Measurements from ENCODE around the gene NDUFB1.

DNA sequence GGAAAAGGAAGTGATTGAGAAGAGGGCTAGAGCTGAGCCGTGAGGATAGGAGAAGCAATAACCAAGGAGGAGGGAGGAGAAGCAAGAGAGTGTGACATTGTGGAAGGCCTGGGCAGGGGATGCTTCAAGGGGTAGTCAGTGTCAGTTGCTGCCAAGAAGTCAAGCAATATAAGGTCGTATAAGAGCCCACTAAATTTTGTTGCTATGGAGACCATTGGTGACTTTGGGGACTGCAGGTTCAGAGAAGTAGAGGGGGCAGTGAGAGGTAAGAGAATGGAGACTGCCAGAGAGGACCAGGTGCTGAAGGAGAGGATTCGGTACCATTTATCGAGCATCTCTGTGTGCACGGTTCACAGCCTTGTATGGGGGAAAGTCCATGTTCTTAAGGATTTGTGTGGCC lies 12.0 kb downstream of the NDUFB1 start:
- TF ChIP-seq, protein P1, sequence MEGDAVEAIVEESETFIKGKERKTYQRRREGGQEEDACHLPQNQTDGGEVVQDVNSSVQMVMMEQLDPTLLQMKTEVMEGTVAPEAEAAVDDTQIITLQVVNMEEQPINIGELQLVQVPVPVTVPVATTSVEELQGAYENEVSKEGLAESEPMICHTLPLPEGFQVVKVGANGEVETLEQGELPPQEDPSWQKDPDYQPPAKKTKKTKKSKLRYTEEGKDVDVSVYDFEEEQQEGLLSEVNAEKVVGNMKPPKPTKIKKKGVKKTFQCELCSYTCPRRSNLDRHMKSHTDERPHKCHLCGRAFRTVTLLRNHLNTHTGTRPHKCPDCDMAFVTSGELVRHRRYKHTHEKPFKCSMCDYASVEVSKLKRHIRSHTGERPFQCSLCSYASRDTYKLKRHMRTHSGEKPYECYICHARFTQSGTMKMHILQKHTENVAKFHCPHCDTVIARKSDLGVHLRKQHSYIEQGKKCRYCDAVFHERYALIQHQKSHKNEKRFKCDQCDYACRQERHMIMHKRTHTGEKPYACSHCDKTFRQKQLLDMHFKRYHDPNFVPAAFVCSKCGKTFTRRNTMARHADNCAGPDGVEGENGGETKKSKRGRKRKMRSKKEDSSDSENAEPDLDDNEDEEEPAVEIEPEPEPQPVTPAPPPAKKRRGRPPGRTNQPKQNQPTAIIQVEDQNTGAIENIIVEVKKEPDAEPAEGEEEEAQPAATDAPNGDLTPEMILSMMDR (IDR thresholded peaks at IDR 0.05), result no peak
- no peak for TF ChIP-seq ZFX (IDR thresholded peaks at IDR 0.05; ENCODE audit: borderline replicate concordance)

All from 22Rv1 (cell line).